ENCODE measurements around the gene RIOX2.
"Not testable (repeated sequence)": the region's sequence is repeated elsewhere in the genome, so short reads cannot be mapped to it uniquely, and the experiment has no call there.

RIOX2 gene

GRCh38 chr3:97914388-97914787 lies 57.8 kb downstream of the RIOX2 start:
- DNase-seq (ENCODE audit: low read depth in 1 of 2, low spot score in 1 of 2): no peak

GRCh38 chr3:97911459-97911858 lies 60.8 kb downstream of the RIOX2 start:
- no peak for DNase-seq (ENCODE audit: low read depth in 1 of 2, low spot score in 1 of 2)

- DNase-seq (ENCODE audit: low read depth in 1 of 2, low spot score in 1 of 2): no peak
Measured at GRCh38 chr3:97910931-97911351, 61.3 kb downstream of the RIOX2 start.

- peak in 1 of 2 donors; percentile 16 for DNase-seq (ENCODE audit: low read depth in 1 of 2, low spot score in 1 of 2)
Measured at GRCh38 chr3:97910236-97910831, 61.9 kb downstream of the RIOX2 start.

GRCh38 chr3:97909830-97910229 lies 62.4 kb downstream of the RIOX2 start:
- not testable (repeated sequence) for DNase-seq (ENCODE audit: low read depth in 1 of 2, low spot score in 1 of 2)

DNA sequence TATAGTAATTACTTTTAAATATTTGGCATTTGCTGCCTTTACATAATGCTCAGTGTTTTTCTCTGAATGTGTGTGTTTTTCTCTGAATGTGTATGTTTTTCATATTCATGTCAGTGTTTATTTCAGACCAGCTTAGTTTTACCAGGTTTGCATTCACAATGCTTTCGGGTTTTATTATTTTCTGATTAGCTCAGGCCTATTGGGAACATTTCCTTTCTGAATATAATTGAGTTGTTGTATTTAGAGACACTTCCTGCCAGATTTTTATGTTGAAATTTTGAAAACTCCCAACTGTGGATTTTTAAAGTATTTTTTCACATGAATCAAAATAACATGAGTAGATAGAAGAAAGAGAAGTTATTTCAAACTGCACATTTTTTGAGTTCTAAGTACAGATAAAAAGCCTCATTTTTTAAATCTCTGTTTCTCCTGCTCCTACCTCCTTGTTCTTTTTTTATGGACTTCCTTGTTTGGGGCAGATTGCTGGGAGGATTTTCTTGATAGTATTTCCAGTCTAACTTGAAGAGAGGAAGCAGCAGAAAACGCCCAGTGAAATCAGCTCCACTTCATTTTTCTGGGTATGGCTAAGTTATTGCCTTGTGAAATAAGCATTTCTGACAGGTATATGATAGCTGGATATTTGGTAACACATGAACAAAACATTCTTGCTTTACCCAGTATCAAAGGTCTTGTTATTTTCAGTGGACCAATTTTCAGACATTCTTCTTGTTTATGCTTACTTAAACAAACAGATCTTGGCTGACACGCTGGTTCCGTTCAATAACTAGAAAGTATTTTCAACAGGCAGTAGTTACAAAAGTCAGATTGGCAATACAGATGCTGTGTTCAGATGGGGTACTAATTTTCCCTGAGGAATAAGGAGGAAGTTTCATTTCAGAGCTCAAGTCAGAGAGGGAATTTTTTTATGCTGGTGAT lies 70.7 kb downstream of the RIOX2 start:
- no peak for DNase-seq (ENCODE audit: low read depth in 1 of 2, low spot score in 1 of 2)

DNA sequence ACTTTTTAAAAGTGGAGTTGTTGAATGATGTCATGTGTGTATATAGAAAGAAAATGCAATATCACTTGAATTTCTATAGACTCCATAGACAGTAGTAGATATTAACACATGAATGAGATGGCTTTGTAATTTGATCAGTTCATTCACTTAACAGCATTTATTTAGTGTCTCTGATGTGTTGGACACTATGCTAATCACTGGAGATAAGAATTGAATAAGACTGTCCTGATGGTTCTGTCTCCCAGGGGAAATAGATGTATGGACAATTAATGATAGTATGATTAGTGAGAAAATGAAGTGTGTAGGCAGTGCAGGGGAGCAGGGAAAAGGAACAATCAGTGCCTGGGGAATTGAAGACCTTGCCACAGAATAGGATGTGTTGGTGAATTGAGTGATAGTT lies 72.9 kb downstream of the RIOX2 start:
- DNase-seq (ENCODE audit: low read depth in 1 of 2, low spot score in 1 of 2): no peak

- DNase-seq (ENCODE audit: low read depth in 1 of 2, low spot score in 1 of 2): no peak
Measured at GRCh38 chr3:97896547-97896946, 75.7 kb downstream of the RIOX2 start.

- DNase-seq (ENCODE audit: low read depth in 1 of 2, low spot score in 1 of 2): no peak
Measured at GRCh38 chr3:97896129-97896528, 76.1 kb downstream of the RIOX2 start.

- DNase-seq (ENCODE audit: low read depth in 1 of 2, low spot score in 1 of 2): no peak
Measured at GRCh38 chr3:97895216-97895615, 77.0 kb downstream of the RIOX2 start.

DNA sequence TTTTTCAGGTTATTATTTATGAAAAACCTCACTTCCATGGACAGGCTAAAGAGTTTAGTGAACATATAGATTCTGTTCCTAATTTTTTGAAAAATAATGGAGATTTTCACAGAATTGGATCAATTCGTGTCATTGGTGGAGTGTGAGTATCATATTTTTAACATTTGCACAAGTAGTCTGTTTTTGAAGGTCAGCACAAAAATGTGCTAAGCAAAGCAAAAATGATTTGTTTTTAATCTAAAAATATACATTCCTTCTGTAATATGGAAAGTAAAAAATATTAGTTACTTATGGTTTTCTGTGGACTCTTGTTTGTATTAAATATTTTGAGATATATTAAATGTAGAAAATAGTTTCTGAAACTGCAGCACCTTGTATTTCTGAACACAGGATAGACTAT lies 79.4 kb downstream of the RIOX2 start:
- DNase-seq (ENCODE audit: low read depth in 1 of 2, low spot score in 1 of 2): no peak

All from activated T-helper 1 cell treated with anti-CD3 and anti-CD28 coated beads, Interleukin-2, amount 50 U/mL, for 16 hours (primary cell).